ENCODE data around the gene DOCK8.

The DOCK8 gene

DNA sequence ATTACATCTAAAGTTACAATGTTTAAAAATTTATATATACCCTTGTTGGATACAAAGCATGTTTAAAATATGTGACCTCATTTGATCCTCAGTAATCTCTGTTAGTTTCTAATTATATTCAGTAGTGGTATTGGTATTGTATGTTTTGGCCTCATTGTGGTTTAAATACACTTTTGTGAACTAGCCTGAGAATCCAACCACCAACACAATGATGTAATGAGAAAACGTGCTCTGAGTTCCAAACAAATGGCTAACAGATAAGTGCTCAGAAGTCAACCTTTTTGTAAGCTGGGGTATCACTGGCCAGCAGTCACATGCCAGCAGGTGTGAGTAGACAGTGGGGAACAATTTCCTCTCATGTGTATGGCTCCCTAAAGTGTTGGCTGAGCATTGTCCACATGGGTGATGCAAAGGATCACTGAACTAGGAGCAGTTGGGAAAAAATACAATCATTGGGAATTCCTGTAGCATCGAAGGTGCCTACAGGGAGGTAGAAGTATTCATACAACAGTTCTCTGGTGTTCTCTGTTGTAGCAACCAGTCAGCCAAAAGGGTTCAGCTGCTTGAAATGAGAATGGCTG is 56.1 kb downstream of the DOCK8 start:
- peak; percentile 37 for DNase-seq

DNA sequence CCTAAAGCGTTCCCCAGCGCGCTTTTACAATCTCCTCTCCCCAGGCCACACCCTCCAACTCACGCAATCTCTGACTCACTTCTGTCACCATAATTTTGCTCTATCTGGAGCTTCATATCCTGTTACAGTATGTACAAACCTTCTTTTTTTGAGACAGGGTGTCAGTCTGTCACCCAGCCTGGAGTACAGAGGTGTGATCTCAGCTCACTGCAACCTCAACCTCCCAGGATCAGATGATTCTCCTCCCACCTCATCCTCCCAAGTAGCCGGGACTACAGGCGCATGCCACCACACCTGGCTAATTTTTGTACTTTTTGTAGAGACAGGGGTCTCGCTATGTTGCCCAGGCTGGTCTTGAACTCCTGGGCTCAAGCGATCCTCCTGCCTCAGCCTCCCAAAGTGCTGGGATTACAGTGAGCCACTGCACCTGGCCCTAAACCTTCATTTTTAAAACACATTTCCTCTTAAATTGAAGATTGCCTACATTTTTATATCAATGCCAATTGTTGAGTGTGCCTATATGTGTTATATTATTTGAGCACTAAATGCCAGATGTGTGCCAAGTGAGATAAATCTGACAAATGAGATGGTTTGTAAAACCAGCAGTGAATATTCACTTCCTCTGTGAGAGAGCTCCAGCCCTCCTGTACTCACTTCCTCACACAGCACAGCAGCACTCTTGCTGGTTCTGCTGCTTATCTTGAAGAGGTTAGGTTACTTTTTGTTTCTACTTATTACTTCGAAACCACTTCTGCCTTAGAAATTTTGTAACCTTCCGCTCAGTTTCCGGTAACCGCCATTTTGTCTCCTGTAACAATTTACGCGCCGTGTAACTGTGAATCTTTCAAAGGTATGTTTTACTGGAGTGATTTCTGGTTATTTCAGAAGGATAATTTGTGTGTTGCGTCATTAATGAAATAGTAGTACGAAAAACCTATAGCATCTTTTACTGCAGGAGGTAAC is 57.9 kb downstream of the DOCK8 start:
- DNase-seq, result peak; percentile 92

DNA sequence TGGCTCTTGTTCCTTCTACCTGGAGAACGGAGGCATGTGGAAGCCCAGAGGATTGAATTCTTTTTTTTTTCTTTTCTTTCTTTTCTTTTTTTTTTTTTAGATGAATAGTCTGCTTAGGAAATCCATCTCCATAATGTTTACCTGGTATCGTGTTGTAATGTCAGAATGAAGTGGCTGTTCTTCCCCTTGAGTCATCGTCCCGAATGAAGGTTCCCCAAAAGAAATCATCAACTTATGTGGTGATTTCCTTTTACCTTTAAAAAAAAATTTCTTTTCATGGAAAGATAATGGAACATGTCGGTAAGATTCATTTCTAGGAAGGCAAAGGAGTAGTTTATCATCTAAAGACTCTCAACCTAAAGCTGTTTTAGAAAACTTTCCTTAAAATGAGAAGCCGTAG is 59.7 kb downstream of the DOCK8 start:
- DNase-seq, result peak; percentile 52

DNA sequence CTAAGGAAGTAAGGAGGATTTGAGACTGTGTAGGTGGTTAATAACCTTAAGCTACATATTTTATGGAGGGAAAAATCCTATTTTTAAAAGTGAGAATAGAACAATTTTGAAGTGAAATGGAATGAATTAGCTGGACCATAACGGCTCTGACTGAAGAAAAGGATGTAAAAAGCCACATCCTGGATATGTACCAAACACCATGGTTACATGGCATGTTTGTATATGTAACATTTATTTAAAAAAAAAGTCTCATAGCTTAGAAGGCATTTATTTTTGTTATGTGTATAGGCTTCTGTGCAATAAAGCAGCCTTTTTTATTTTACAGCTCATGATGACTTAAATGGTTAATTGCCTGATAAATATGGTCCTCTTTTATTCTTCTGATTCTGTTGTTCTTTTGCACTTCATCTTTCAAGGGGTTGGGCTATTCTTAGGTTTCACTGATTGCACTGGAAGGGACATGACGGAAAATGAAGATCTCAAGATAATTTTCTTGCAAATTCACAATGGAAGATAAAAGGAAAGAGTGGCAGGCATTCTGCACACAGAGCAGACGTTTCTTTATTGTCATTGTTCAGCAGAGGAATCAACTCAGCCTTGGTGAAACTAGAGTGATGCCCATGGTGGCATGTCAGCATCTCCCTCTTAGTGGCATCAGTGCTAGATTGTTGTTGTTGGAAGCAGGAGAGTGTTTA is 63.1 kb downstream of the DOCK8 start:
- peak; percentile 75 for DNase-seq

DNA sequence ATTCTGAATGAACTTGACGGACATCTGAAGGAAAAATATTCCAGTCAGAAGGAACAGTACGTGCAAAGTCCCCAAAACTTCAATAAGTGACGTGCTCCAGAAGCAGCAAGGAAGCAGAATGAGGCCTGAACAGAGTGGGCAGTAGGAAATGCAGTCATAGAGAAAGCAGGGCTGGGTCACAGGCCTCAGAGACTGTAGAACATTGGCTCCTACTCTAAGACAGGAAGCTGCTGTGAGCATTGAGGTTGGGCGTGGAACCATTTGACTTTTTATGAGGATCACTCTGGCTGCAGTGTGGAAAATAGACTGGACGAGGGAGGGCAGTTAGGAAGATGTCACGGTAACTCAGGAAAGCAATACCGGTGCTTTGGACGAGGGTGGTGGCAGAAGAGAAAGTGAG is 64.0 kb downstream of the DOCK8 start:
- peak; percentile 72 for DNase-seq

DNA sequence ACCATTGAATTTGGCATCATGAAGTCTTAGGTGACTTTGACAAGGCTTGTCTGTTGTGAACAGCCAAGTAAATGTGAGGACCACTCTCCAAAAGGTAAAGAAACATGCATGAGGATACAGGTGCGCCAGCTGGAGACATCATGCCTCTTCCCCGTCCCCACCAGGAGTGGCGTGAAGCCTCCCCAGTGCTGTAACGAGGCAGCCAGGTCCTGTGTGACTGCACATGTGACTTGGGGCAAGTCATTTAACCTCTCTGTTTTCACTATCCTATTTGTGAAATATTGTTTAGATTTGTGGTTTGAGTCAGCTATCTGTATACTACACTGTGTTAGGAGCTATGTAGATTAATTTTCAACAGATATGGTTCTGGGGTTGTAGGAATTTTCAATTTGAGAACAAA is 65.0 kb downstream of the DOCK8 start:
- no peak for DNase-seq

DNA sequence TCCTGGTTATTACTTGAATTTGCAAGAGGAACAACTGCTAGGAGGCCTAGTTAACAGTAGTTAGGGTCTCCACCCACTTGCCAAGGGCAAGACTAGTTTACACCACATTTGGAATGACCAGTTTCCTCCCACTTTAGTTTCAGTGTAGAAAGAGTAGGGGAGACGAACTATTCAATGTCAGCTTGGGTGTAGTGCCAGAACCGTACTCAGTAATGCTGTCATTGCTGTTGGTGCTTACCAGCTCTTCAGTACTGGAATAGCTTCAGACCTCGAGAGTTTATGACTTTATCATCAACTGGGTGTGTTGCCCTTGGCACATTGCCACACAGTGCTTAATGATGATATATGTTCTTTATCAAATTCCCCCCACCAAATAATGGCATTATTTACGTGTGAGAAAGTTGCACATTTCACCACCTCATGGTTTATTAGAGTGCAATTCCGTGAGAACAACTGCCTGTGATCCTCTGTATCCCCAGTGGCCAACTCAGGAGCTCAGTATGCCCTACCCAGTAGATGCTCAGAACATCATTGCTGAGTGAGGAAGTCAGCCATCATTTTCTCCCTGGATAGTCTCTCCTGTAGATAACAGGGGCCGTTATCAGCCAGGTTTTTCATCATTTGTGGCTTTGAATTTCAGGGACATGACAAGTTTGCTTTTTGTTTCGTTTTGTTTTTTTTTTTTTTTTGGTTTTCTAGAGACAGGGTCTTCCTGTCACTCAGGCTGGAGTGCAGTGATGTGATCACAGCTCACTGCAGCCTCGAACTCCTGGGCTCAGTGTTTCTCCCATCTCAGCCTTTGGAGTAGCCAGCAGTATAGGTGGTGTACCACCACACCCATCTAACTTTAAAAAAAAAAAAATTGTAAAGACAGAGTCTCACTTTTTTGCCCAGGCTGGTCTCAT is 67.3 kb downstream of the DOCK8 start:
- DNase-seq, result peak; percentile 50

DNA sequence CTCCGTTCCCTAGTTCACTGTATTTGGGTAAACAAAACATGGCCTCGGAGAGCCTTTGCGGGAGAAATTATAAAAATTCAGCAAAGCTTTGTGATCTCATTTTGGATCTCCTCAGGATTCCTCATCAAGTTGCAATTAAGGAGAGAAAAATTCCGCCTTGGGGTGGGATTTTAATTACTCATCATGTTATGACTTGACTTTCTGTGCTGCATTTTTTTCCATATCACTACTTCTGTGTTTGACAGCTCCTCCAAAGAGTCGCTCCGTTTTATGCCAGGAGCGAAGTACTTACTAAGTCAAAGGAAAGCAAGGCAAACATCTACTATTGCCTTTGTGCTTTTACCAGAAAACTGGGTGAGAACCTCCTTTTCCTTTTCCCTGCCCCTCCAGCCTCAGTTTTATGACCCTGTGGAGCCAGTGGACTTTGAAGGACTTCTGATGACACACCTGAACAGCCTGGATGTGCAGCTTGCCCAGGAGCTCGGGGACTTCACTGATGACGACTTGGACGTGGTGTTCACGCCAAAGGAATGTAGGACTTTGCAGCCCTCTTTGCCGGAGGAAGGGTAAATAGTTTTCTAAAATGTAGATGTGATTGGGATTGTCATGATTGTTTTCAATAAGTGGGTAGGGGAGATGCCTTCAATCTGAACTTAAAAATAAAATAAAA is 71.5 kb downstream of the DOCK8 start:
- DNase-seq, result no peak

DNA sequence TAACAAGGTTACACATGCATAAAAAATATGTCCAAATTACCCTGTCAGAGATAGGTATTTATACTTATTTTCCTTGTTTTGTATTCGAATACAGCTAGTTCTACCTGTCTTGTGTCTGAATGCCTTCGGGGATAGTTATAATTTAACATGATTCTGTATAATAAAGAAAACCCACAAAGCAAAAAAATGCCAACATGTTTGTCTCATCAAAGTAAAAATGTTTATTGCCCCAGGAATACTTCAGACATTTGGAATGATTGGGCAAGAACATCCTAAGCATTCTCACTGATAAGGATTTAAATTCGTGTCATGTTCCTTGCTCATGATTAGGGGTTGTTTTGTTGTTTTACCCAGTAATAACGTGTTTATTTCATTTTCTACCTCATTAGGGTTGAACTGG is 74.5 kb downstream of the DOCK8 start:
- no peak for DNase-seq

DNA sequence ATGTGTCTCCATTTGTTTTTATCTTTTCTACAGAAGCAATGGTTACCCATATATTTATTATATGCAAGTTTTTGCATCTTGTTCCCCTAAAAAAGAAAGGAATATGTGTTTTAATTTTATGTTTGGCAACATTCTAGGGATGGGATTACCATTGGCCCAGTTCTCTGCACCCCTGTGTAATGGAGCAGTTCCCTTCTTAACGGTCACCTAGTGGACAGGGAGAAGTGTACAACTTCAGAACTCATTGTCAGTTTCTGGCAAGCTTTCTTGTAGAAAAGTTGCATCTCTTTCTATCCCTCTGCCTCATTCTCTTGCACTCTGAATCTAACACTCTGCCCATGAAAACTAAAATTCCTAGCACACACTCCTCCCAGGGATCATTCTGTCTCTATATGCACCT is 78.2 kb downstream of the DOCK8 start:
- DNase-seq, result no peak

DNA sequence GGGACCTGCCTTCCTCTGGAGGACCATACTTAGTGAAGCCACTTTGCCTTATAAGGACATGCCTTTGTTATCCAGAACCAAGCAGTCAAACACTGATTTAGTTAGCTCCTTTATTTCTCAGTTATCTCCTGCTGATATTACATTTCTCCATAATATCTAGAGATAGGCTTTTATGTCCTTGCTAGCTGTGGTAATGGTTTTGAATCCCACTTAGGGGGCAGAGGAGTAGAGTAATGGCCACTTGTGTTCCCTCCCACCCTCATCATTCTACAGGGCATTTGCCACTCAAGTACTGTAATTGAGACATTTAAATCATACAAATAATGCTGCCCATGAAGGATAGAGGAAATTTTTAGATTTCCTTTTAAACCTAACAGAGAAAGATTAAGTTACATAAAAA is 80.9 kb downstream of the DOCK8 start:
- DNase-seq, result no peak

DNA sequence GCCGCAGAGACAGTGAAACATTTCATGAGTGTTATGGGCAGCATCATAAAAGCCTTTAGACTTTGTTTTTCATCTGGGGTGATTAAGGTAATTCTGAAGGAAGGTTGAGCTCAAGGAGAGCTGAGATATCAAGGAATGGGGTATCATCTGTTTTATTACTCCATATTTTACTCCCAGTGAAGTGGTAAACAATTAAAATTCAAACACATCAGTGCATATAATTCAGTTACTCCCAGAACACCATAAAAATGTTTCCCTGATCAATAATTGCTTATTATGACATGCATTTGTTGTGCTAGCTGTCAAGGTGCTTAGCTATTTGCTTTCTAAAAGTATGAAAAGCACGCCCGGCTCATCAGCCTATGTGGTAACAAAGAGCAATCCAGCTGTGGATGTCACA is 81.7 kb downstream of the DOCK8 start:
- DNase-seq, result no peak

DNA sequence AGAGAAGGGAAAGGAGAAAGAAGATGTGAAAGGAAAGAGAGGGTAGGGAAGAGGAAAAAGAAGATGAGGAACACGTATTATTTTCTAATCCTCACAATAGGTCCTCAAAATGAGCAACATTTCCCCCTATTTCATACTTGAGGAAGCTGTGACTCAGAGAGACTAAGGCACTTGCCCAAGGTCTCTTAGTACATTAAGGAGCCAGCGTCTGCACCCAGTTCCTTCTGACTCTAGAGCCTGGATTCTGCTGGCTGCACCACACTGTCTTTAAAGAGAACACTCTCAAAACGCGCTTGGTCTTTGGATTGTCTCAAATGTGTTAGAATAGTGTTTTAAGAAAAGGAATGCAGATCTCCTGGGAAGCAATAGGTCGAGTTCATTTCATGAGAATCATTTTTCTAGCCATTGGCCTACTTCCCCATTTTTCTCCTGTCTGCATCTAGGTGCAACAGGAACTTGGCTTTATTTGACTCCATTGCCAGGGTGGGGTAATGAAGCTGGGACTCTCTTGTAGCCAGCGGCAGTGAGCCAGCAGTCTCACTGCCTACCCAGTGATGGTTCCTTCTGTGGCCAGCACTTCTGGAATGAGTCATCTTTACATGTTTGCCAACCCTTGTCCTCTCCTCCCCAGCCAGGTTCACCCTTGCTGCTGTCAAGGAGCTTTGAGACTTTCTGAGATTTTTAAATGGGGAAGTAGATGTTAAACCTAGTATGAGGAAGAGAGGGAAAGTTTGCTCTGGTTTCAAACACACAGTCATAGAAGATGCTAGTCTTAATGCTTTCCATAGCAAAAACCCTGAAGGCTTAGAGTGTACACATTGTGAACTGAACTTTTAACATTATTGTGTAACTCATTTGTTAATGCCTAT is 82.7 kb downstream of the DOCK8 start:
- DNase-seq, result peak; percentile 42

DNA sequence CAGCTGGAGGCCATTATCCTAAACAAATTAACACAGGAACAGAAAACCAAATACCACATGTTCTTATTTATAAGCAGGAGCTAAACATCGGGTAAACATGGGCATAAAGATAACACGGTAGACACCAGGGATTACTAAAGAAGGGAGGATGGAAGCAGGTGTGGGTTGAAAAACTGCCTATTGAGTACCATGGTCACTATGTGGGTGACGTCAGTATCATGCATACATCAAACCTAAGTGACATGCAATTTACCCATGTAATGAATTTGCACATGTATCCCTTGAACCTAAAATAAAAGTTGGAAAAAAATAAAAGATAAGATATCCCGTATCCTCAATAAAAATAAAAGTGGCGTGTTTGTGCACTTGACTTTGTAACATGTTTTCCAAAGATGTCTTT is 88.8 kb downstream of the DOCK8 start:
- DNase-seq, result no peak

DNA sequence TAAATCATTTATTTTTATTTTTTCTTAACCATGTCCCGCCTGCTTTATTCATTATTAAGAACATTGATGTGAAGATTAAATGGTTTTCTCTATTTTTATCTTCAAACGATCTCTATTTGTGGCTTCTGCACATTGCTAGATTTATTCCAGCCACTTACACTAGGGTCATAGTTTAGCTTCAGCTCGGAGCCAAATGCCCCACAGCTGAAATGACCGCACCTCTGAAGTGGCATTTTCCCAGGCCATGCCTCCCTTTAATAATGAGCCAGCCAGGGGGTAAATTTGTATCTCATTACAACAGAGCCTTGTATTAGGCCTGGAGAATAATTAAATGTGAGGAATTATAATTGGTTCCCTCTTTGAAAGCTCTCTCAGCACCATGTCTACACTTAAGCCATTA is 89.4 kb downstream of the DOCK8 start:
- no peak for DNase-seq

DNA sequence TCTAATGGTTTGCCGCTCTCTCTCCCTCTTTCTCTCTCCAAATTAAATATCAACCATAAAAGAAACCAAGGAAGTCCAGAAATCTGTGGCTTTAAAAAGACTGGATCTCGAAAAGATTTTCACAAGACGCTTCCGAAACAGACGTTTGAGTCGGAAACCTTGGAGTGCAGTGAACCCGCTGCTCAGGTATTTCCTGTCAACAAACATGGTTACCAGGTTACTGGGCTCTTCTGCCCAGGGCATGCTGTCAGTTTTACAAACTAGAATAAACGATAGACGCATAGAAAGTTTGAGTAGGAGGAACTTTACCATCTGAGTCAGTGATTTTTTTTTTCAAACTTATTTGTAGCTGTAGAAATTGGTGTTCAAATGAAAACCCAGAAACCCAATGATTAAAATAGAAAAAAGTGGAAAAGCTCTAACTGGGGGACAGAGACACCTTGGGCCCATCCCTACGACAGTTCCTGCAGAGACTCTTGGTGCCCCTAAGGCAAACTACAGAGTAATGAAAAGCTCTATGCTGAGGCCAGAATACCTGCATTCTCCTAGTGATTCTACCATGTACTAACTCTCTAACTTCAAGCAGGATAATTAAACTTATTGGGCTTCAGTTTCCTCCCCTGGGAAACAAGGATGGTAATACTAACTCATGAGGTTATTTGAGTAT is 90.0 kb downstream of the DOCK8 start:
- DNase-seq, result peak; percentile 46

DNA sequence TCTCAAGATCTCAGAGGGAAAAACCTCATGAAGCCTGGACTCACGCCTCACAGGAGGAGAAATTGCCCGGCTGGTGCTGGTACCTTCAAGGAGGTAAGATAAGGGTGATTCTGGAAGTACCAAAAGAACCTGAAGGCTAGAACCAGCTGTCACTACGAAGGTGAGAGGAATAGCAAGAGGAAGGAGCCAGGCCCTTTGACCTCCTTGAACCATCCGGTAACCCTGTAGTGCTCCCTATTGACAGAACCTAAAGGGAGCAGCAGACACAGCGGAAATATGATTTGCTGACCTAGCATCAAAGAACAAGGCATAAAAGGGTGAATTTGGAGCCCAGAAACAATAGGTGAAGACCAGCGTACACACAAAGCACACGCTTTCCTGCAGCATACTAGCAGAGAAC is 92.2 kb downstream of the DOCK8 start:
- peak; percentile 76 for DNase-seq

DNA sequence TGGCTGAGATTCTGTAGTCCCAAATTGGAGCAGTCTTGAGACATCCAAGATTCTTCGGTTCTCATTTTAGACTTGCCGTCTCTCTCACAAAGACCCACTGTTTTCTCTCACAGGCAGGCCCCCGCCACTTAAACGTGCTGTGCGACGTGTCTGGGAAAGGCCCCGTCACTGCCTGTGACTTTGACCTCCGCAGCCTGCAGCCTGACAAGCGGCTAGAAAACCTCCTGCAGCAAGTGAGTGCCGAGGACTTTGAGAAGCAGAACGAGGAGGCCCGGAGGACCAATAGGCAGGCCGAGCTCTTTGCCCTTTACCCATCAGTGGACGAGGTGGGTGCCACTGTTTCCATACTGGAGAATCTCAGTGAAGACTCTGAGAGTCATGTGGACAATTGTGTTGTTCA is 97.2 kb downstream of the DOCK8 start:
- DNase-seq, result no peak

DNA sequence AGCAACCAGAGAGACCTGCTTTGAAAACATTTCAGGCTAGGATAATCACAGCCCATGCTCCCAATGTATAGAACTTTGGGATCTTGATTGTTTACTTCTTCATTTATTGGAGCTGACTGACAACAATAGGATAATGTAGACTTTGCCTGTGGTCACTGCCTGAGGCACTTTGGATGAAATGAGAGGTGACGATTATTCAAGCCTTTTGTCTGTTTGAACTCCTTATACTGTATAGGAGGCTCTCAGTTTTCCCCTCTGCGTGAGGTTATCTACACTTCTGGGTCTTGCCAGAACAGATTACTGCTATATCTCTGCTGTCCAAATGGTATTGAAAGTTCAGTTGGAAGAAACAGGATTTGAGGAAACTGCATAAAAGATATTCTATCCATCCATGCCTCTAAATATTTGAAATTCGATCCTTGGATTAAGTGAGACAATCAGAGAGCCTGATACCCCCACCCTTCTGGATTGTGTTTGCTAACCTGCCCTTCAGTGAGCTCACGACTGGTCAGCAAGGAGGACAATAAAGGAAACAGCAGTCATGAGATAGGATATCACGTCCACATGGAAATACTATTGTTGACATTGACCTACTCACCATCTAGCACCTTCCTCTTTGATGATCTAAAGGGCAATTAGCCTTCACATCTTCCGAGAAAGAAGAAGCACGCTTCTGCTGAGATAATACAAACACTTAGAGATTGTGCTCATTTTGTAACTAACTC is 98.1 kb downstream of the DOCK8 start:
- no peak for DNase-seq

DNA sequence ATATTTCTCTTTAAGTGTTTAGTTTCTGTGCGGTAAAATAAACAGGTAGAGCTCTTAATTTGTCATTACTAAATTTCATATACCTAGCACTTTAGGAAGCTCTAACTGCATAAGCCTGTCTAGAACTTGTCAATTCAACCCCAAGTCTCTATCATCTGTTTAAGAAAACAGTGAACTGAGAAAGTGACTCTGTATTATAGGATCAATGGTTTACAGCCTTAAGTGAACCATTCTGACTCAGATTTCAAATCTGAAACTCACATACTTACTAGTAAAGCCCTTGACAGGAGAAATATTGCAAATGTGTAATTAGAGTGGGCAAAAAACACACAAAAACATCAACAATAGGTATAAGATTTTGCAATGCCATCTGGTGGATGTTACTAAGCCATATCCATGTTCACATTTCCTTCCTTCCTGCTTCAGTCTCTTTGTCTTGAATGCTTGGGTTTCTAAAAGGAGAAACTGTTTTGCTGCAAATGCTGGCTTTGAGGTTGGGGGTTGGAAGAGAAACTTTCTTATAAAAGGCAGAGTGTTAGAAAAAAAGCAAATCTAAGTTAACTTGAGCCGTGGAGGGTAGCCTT is 101.8 kb downstream of the DOCK8 start:
- no peak for DNase-seq
